Measurements from ENCODE around the gene VANGL2.

The VANGL2 gene

DNA sequence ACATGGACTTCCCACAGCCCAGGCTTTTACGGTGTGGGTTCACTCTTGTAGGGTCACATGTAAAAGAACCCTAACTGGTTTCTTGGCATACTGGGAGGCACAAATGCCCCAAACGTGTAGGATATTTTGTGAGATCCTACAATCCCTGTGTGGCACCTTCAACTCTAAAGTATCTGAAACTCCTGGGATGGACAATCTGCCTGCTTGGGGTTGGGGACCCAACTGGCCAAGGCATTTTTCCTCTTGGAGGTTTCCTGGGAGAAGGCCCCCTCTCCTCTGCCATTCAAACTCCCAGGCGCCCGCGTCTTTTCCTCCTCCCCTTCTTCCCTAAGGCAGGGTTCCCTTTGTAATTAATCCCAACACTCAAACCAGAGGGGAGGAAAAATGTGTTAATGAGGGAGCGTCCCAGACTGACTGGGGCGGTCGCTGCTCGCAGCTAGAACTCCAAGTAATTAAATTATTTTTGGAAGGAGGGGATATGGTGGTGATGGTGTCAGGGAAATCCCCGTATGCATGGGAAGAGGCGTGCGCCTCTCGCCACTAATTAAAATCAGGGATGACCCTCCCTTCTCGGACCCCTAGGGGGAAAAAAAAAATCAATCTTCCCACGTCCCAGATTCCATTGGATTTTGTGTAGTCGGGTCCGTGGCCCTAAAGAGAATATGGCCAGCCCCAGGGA, 681 bp upstream of the VANGL2 start:
- no peaks in the 10 kb centered on the region for H3K27me3 Mint-ChIP-seq (ENCODE audit: low read depth, poor library complexity)
- H3K4me3 Mint-ChIP-seq = peak overlapping the region; percentile 79
- no peaks in the 10 kb centered on the region for H3K9me3 Mint-ChIP-seq
- H3K27ac Mint-ChIP-seq = no peak overlapping the region
- no peak for DNase-seq
- H3K36me3 Mint-ChIP-seq (ENCODE audit: low read depth) = no peaks in the 10 kb centered on the region
- H3K4me1 Mint-ChIP-seq = peaks cover 59% of the 10 kb centered on the region
- TF ChIP-seq, protein P1, sequence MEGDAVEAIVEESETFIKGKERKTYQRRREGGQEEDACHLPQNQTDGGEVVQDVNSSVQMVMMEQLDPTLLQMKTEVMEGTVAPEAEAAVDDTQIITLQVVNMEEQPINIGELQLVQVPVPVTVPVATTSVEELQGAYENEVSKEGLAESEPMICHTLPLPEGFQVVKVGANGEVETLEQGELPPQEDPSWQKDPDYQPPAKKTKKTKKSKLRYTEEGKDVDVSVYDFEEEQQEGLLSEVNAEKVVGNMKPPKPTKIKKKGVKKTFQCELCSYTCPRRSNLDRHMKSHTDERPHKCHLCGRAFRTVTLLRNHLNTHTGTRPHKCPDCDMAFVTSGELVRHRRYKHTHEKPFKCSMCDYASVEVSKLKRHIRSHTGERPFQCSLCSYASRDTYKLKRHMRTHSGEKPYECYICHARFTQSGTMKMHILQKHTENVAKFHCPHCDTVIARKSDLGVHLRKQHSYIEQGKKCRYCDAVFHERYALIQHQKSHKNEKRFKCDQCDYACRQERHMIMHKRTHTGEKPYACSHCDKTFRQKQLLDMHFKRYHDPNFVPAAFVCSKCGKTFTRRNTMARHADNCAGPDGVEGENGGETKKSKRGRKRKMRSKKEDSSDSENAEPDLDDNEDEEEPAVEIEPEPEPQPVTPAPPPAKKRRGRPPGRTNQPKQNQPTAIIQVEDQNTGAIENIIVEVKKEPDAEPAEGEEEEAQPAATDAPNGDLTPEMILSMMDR (IDR thresholded peaks at IDR 0.05) = no peak

DNA sequence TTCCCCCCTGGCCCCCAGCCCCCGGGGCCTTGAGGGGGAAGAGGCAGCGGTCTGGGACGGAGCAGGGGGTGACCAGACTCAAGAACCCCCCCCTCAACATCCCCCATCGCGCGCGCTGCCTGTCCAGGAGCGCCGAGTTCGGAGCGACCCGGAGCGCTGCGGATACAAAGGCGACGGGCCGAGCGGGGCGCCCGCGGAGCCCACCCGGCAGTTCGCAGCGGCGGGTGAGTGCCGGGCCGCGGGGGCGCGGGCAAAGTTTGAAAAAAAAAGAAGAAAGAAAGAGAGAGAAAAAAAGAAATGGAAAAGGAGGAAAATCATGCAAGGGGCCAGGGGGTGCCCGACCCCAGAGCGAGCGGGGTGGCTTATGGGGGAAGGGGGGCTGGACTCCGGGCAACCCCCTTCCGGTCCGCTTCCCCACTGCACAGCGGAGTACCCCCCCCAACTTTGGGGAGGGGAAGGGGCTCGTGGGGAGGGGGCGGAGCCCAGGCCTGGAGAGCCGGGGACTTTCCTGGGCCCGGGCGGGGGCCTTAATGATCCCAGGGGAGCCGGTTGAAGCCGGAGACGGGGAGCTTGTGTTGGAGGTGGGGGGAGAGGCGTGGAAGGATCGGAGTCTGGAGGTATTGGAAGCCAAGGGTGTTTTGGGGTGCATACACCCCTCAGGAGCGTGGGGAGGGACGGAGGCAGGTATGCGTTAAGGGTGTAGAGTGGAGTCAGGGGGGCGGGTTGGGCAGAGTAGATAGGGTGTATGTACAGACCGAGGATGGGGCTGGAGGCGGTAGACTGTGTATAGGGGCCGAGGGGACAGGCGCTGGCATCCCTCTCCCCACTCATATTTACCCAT, 502 bp downstream of the VANGL2 start:
- Mint-ChIP-seq H3K4me3 (peak overlapping the region; percentile 90), H3K4me1 (peaks cover 71% of the 10 kb centered on the region), H3K27me3 (ENCODE audit: low read depth, poor library complexity) (no peaks in the 10 kb centered on the region), H3K36me3 (ENCODE audit: low read depth) (peaks cover 4% of the 10 kb centered on the region), H3K27ac (no peak overlapping the region), H3K9me3 (no peaks in the 10 kb centered on the region)
- TF ChIP-seq, protein P1 (IDR thresholded peaks at IDR 0.05) = no peak
- DNase-seq = peak; percentile 68

DNA sequence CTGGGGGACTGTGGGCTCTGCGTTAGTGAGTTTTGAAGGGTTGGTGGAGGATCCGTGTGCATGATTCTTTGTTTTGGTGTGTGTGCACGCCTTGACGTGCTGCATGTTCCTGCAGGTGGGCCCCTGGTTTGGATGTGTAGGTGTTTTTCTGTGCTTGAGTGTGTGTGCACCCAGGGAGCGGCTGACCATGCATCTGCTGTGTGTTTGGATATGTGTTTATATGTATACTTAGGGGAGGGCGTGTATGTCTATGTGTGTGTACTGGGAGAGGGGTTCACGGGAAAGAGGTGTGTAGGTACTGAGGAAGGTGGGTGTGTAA, 1.1 kb downstream of the VANGL2 start:
- Mint-ChIP-seq H3K9me3 (no peaks in the 10 kb centered on the region), H3K4me3 (peak overlapping the region; percentile 90), H3K27me3 (ENCODE audit: low read depth, poor library complexity) (no peaks in the 10 kb centered on the region), H3K4me1 (peaks cover 77% of the 10 kb centered on the region), H3K36me3 (ENCODE audit: low read depth) (peaks cover 4% of the 10 kb centered on the region), H3K27ac (no peak overlapping the region)
- TF ChIP-seq, protein P1 (IDR thresholded peaks at IDR 0.05) = no peak
- DNase-seq = no peak

DNA sequence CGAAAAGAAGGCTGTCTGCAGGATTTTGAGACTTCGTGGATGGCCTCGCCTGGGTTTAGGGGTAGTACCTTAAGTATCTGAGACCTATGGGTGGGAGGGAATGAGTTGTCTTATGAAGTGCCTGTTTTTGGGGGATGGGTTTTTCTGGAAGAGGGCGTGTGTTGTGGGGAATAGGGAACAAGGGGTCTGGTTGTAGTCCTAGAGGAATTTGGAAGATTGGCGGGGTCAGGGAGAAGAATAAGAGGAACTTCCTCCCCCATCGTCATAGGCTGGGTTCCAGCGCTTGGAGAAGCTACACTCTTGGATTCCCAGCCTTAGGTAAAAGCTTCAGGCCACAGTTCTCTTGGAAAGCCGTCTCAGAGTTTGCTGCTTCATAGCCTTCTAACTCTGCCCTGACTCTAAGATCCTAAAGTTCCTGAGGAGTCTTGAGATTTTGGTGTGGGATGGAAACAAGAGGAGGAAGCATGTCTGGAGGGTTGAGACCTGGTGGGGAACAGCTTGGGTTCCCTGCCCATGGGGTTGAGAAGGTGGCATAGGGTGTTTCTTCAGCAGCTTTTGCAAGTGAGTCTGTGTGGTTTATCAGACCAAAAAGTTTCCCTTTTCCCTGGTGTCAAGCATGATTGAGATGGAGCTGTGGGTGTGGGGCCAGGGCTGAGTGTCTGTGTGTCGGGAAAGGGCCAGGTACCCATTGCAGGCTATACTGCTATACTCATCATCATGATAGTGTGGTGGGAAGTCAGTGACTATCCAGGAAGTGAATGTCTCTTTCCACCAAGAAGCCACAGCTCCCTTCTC, 1.8 kb downstream of the VANGL2 start:
- H3K27me3 Mint-ChIP-seq (ENCODE audit: low read depth, poor library complexity) = no peaks in the 10 kb centered on the region
- DNase-seq = no peak
- H3K9me3 Mint-ChIP-seq = no peaks in the 10 kb centered on the region
- H3K36me3 Mint-ChIP-seq (ENCODE audit: low read depth) = peaks cover 4% of the 10 kb centered on the region
- H3K4me1 Mint-ChIP-seq = peaks cover 83% of the 10 kb centered on the region
- TF ChIP-seq, protein P1 (IDR thresholded peaks at IDR 0.05) = no peak
- peak overlapping the region; percentile 90 for H3K4me3 Mint-ChIP-seq
- no peak overlapping the region for H3K27ac Mint-ChIP-seq

DNA sequence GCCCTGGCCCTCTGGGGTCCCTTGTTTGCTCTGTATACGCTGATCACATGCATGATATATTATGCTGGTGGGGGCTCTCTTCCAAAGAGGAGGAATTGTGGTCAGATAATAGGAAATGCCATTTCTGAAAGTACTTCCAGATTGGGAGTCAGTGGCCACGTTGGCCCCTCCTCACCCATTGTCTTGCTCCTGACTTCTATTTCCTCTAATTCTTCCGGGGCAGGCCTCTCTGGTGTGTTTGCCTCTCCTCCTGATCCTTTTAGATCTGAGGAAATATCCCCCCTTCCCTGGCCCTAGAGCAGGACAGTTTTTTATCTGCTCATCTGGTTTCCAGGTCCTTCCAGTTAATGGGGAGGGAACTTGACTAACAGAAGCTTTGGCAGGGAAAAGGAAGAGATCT, 2.9 kb downstream of the VANGL2 start:
- Mint-ChIP-seq H3K4me3 (peak overlapping the region; percentile 90), H3K9me3 (no peaks in the 10 kb centered on the region), H3K27me3 (ENCODE audit: low read depth, poor library complexity) (no peaks in the 10 kb centered on the region), H3K27ac (peak overlapping the region; percentile 54), H3K4me1 (peaks cover 87% of the 10 kb centered on the region), H3K36me3 (ENCODE audit: low read depth) (peaks cover 4% of the 10 kb centered on the region)
- DNase-seq = no peak
- TF ChIP-seq, protein P1 (IDR thresholded peaks at IDR 0.05) = no peak
